Activated CD4-positive, alpha-beta T cell treated with anti-CD3 and anti-CD28 coated beads, Interleukin-10, Interleukin-2, amounts not matched to agents 100 ng/mL and 50 ng/mL, durations not matched to agents 16 hours and 8 hours (primary cell): ENCODE data around the gene PCBP3.
"Not testable (repeated sequence)": the region's sequence is repeated elsewhere in the genome, so short reads cannot be mapped to it uniquely, and the experiment has no call there.

Experiments used
- DNase-seq: peaks from one replicate; pipeline ENCODE4 v3.0.0-alpha.2; 2020

Gene PCBP3

GRCh38 chr21:45975667-45976409 is 332.3 kb downstream of the PCBP3 start:
- DNase-seq: not testable (repeated sequence)

GRCh38 chr21:45976701-45977311 is 333.3 kb downstream of the PCBP3 start:
- DNase-seq: no peak

- no peak for DNase-seq
Measured at GRCh38 chr21:45977396-45977795, 333.9 kb downstream of the PCBP3 start.

GRCh38 chr21:45979141-45979631 is 335.7 kb downstream of the PCBP3 start:
- DNase-seq: no peak

- DNase-seq: no peak
Measured at GRCh38 chr21:45979651-45980050, 336.1 kb downstream of the PCBP3 start.

- no peak for DNase-seq
Measured at GRCh38 chr21:45980271-45980670, 336.7 kb downstream of the PCBP3 start.

GRCh38 chr21:45980697-45981096 is 337.2 kb downstream of the PCBP3 start:
- DNase-seq: no peak

- DNase-seq: peak; percentile 42
Measured at GRCh38 chr21:45981151-45982091, 337.9 kb downstream of the PCBP3 start, which contains the start of gene COL6A1. Gene COL6A1 (plus strand): TSS chr21:45981770. CDS start chr21:45981851, 81 bp downstream.

- DNase-seq: no peak
Measured at GRCh38 chr21:45982092-45982757, 338.7 kb downstream of the PCBP3 start.

GRCh38 chr21:45982758-45983648 is 339.5 kb downstream of the PCBP3 start:
- DNase-seq: no peak

- DNase-seq: no peak
Measured at GRCh38 chr21:45983649-45983965, 340.1 kb downstream of the PCBP3 start.

GRCh38 chr21:45983981-45984551 is 340.5 kb downstream of the PCBP3 start:
- DNase-seq: no peak

GRCh38 chr21:45984584-45985095 is 341.1 kb downstream of the PCBP3 start:
- DNase-seq: no peak

- DNase-seq: no peak
Measured at GRCh38 chr21:45985471-45986315, 342.2 kb downstream of the PCBP3 start.

GRCh38 chr21:45986316-45987051 is 343.0 kb downstream of the PCBP3 start:
- no peak for DNase-seq

- no peak for DNase-seq
Measured at GRCh38 chr21:45987121-45987711, 343.7 kb downstream of the PCBP3 start.

GRCh38 chr21:45988366-45989347 is 345.1 kb downstream of the PCBP3 start:
- DNase-seq: no peak
